Fibroblast of lung (primary cell): Measurements from ENCODE around the gene ETV6.

Source experiments
- CTCF ChIP-seq, 2 donors: IDR thresholded peaks in 1 of 2; conservative IDR thresholded peaks in 1 of 2; 1 replicate in 1 of 2; 2 replicates in 1 of 2; pipeline ENCODE4 v1.5.1; 2011 to 2012; ENCODE audit warnings: low read length in 2 of 2, control low read depth in 1 of 2, inconsistent platforms in 1 of 2, low read depth in 1 of 2, mild to moderate bottlenecking in 1 of 2
- EZH2 ChIP-seq: IDR thresholded peaks from 2 replicates; pipeline ENCODE4 v1.5.1; 2012; ENCODE audit warnings: low read length, control low read depth, mild to moderate bottlenecking; ENCODE audit errors: missing control alignments

- TF ChIP-seq CTCF (conservative IDR thresholded peaks at IDR 0.05 in 1 of 2, IDR thresholded peaks at IDR 0.05 in 1 of 2; ENCODE audit: low read depth in 1 of 2, low read length in 2 of 2) (no peak), EZH2 (no peak)
Measured at GRCh38 chr12:11719678-11720099, 70.2 kb downstream of the ETV6 start.
